H1 (cell line): ENCODE results near the gene ME3.

Experiments used
- CBX5 ChIP-seq: fragments of 300-800, 300-1000 bp; sonication (generic); IDR thresholded peaks from 2 replicates; pipeline ENCODE4 v1.7.1; 2016; ENCODE audit warnings: antibody characterized with exemption, low read length, low read depth
- CREB1 ChIP-seq: IDR thresholded peaks from 2 replicates; pipeline ENCODE4 v1.6.1; 2012; ENCODE audit warnings: inconsistent platforms
- NRF1 ChIP-seq: IDR thresholded peaks from 2 replicates; pipeline ENCODE4 v1.6.1; 2011; ENCODE audit warnings: mild to moderate bottlenecking, low read depth, low read length, improper control_type of control experiment
- POLR2A ChIP-seq, 2 experiments: IDR thresholded peaks; 1 replicate in 1 of 2; 2 replicates in 1 of 2; pipeline ENCODE4 v1.6.1; 2011; ENCODE audit warnings: low read depth in 2 of 2, low read length in 2 of 2, mild to moderate bottlenecking in 2 of 2; ENCODE audit errors: control extremely low read depth in 1 of 2

- TF ChIP-seq NRF1 (no peak), CBX5 (no peak), CREB1 (no peak), POLR2A (IDR thresholded peaks at IDR 0.05; ENCODE audit: control extremely low read depth in 1 of 2, low read depth in 2 of 2, low read length in 2 of 2) (no peak)
Measured at GRCh38 chr11:86396396-86396795, 276.0 kb downstream of the ME3 start.
